DND-41 (cell line): ENCODE data around the gene FUT3.
"Not testable (repeated sequence)": the region's sequence is repeated elsewhere in the genome, so short reads cannot be mapped to it uniquely, and the experiment has no call there.

ENCODE experiments used
- ATAC-seq: fragments of 200-7000 bp; cut with Tn5 transposase; 3 replicates; pipeline ENCODE4 v1.9.1; 2021; ENCODE audit warnings: low read depth; ENCODE audit not compliant: insufficient read depth
- DNase-seq: peaks from one replicate; pipeline ENCODE4 v3.0.0-alpha.2; 2020
- H2AFZ ChIP-seq: 2 replicates; pipeline ENCODE4 v1.6.0; 2012; ENCODE audit warnings: low read depth, low read length
- H3K27ac ChIP-seq: 2 replicates; pipeline ENCODE4 v1.5.1; 2012; ENCODE audit warnings: low read length, inconsistent platforms
- H3K27me3 ChIP-seq: fragments of 200-600 bp; sonication (generic); 2 replicates; pipeline ENCODE4 v1.6.0; 2012; ENCODE audit warnings: low read length, mild to moderate bottlenecking, inconsistent platforms; ENCODE audit not compliant: insufficient read depth, poor library complexity
- H3K36me3 ChIP-seq: 2 replicates; pipeline ENCODE4 v1.5.1; 2012; ENCODE audit warnings: low read length, inconsistent platforms; ENCODE audit not compliant: insufficient read depth
- H3K4me1 ChIP-seq: 2 replicates; pipeline ENCODE4 v1.5.1; 2012; ENCODE audit warnings: mild to moderate bottlenecking, low read length; ENCODE audit not compliant: insufficient read depth
- H3K4me2 ChIP-seq: 2 replicates; pipeline ENCODE4 v1.6.0; 2012; ENCODE audit warnings: mild to moderate bottlenecking, moderate library complexity, low read length, inconsistent platforms; ENCODE audit not compliant: insufficient read depth
- H3K4me3 ChIP-seq, 2 experiments: fragments of 200-600 bp in 1 of 2; shearing (Covaris generic) in 1 of 2; 2 replicates each; pipeline ENCODE4 v1.5.1; 2012 to 2016; ENCODE audit warnings: inconsistent platforms in 2 of 2, low read length in 2 of 2, mild to moderate bottlenecking in 2 of 2, low read depth in 1 of 2, moderate library complexity in 1 of 2
- H3K79me2 ChIP-seq: 2 replicates; pipeline ENCODE4 v1.6.0; 2012; ENCODE audit warnings: low read length, inconsistent platforms; ENCODE audit not compliant: insufficient read depth
- H3K9ac ChIP-seq: 2 replicates; pipeline ENCODE4 v1.6.0; 2012; ENCODE audit warnings: low read depth, mild to moderate bottlenecking, inconsistent platforms, low read length, moderate library complexity
- H3K9me3 ChIP-seq: 2 replicates; pipeline ENCODE4 v1.5.1; 2012; ENCODE audit warnings: low read length, moderate library complexity, mild to moderate bottlenecking, inconsistent platforms; ENCODE audit not compliant: insufficient read depth, severe bottlenecking
- H4K20me1 ChIP-seq: 2 replicates; pipeline ENCODE4 v1.6.0; 2012; ENCODE audit warnings: low read length; ENCODE audit not compliant: insufficient read depth
- CTCF ChIP-seq: IDR thresholded peaks from 2 replicates; pipeline ENCODE4 v1.5.1; 2012; ENCODE audit warnings: borderline replicate concordance, low read length, moderate library complexity, mild to moderate bottlenecking; ENCODE audit not compliant: poor library complexity, severe bottlenecking; ENCODE audit errors: extremely low read depth
- EZH2 ChIP-seq: IDR thresholded peaks from 3 replicates; pipeline ENCODE4 v1.6.1; 2012; ENCODE audit warnings: borderline replicate concordance, low read depth, mild to moderate bottlenecking, moderate library complexity, low read length, inconsistent platforms; ENCODE audit not compliant: severe bottlenecking

The FUT3 gene

GRCh38 chr19:5880196-5880595 lies 28.9 kb upstream of the FUT3 start:
- no peaks in the 10 kb centered on the region for H3K9me3 ChIP-seq
- H3K4me2 ChIP-seq, result no peak overlapping the region
- H3K79me2 ChIP-seq, result no peaks in the 10 kb centered on the region
- no peak overlapping the region for H3K4me3 ChIP-seq
- no peak for TF ChIP-seq EZH2
- no peak for TF ChIP-seq CTCF
- H3K9ac ChIP-seq, result no peak overlapping the region
- H4K20me1 ChIP-seq, result no peaks in the 10 kb centered on the region
- no peak overlapping the region for H2AFZ ChIP-seq
- ATAC-seq (no peak), DNase-seq (no peak)
- H3K36me3 ChIP-seq, result no peaks in the 10 kb centered on the region
- H3K27me3 ChIP-seq, result no peaks in the 10 kb centered on the region
- no peaks in the 10 kb centered on the region for H3K4me1 ChIP-seq
- no peak overlapping the region for H3K27ac ChIP-seq

- ATAC-seq (no peak), DNase-seq (no peak)
- no peaks in the 10 kb centered on the region for H3K27me3 ChIP-seq
- no peaks in the 10 kb centered on the region for H3K79me2 ChIP-seq
- no peaks in the 10 kb centered on the region for H4K20me1 ChIP-seq
- H3K4me2 ChIP-seq, result no peak overlapping the region
- no peak overlapping the region for H3K9ac ChIP-seq
- no peaks in the 10 kb centered on the region for H3K9me3 ChIP-seq
- no peaks in the 10 kb centered on the region for H3K36me3 ChIP-seq
- no peaks in the 10 kb centered on the region for H3K4me1 ChIP-seq
- no peak overlapping the region for H3K4me3 ChIP-seq
- H2AFZ ChIP-seq, result no peak overlapping the region
- no peak overlapping the region for H3K27ac ChIP-seq
- TF ChIP-seq CTCF, result no peak
- TF ChIP-seq EZH2, result no peak
Observed at GRCh38 chr19:5877882-5878281, 26.6 kb upstream of the FUT3 start.

GRCh38 chr19:5877427-5877826 lies 26.2 kb upstream of the FUT3 start:
- no peaks in the 10 kb centered on the region for H3K9me3 ChIP-seq
- no peak overlapping the region for H3K4me2 ChIP-seq
- TF ChIP-seq EZH2 (no peak), CTCF (no peak)
- H3K4me3 ChIP-seq, result no peak overlapping the region
- H3K9ac ChIP-seq, result no peak overlapping the region
- H3K27ac ChIP-seq, result no peak overlapping the region
- H3K27me3 ChIP-seq, result no peaks in the 10 kb centered on the region
- DNase-seq, result no peak
- no peak overlapping the region for H2AFZ ChIP-seq
- no peak for ATAC-seq
- H4K20me1 ChIP-seq, result no peaks in the 10 kb centered on the region
- H3K4me1 ChIP-seq, result no peaks in the 10 kb centered on the region
- H3K36me3 ChIP-seq, result no peaks in the 10 kb centered on the region
- no peaks in the 10 kb centered on the region for H3K79me2 ChIP-seq

GRCh38 chr19:5874496-5874895 lies 23.2 kb upstream of the FUT3 start:
- not testable (repeated sequence) for H4K20me1 ChIP-seq, H3K9me3 ChIP-seq, H3K4me3 ChIP-seq, H3K27me3 ChIP-seq, H2AFZ ChIP-seq, ATAC-seq, DNase-seq, H3K36me3 ChIP-seq, H3K79me2 ChIP-seq, H3K4me2 ChIP-seq, H3K4me1 ChIP-seq, H3K9ac ChIP-seq, H3K27ac ChIP-seq
